Thyroid gland (tissue), 4 donors: ENCODE results near the gene TSSK3. TPM values are rescaled to one million over a fixed set of nuclear protein-coding genes. Genes with fewer than 3 reads are reported as not detected.

Experiments used
- DNase-seq, 2 donors: peaks; one replicate each; pipeline ENCODE4 v3.0.0-alpha.2; 2019
- H3K27ac ChIP-seq, 3 donors: fragments of 200-600 bp; sonication (generic); 1 replicate in 2 of 3; 2 replicates in 1 of 3; pipeline ENCODE4 v1.5.1; 2016 to 2019; ENCODE audit warnings: mild to moderate bottlenecking in 1 of 3, moderate library complexity in 1 of 3
- H3K27me3 ChIP-seq: fragments of 200-600 bp; sonication (generic); one replicate; pipeline ENCODE4 v1.5.1; 2019
- H3K36me3 ChIP-seq, 2 donors: fragments of 200-600 bp; sonication (generic); one replicate each; pipeline ENCODE4 v1.5.1; 2016 to 2019
- H3K4me1 ChIP-seq, 2 donors: fragments of 200-600 bp; sonication (generic); one replicate each; pipeline ENCODE4 v1.5.1; 2017 to 2019
- H3K4me3 ChIP-seq, 3 donors: fragments of 200-600 bp; sonication (generic); replicated peaks in 1 of 3; 1 replicate in 2 of 3; 2 replicates in 1 of 3; pipeline ENCODE4 v1.5.1; 2016; ENCODE audit warnings: mild to moderate bottlenecking in 1 of 3
- H3K9me3 ChIP-seq: fragments of 200-600 bp; sonication (generic); one replicate; pipeline ENCODE4 v1.5.1; 2017
- CTCF ChIP-seq, 6 experiments: fragments of 200-600 bp in 3 of 6; fragments of 450-650 bp in 3 of 6; sonication (generic) in 3 of 6; IDR thresholded peaks; one replicate each; pipeline ENCODE4 v1.5.1; 2016 to 2019; ENCODE audit warnings: antibody characterized with exemption in 6 of 6, mild to moderate bottlenecking in 2 of 6, inconsistent platforms in 1 of 6, moderate library complexity in 1 of 6
- POLR2A ChIP-seq, 2 donors: fragments of 450-650 bp; IDR thresholded peaks; one replicate each; pipeline ENCODE4 v1.6.1; 2017; ENCODE audit warnings: antibody characterized with exemption in 2 of 2, mild to moderate bottlenecking in 2 of 2, moderate library complexity in 1 of 2
- WGBS, 2 donors: methylation state at CpG; one replicate each; pipeline ENCODE4 v1.1.5; 2017; 5-methylcytosine and 5-hydroxymethylcytosine counted together
- intact Hi-C: fragments of 100-400 bp; cut with DNase I; formaldehyde crosslinking; loops from one replicate; pipeline ENCODE4 v1.15.1; 2023
- total RNA-seq, 4 donors: library from RNA; depleted of rRNA; stranded (reverse); fragments of >200 nt; gene quantifications; one replicate each; pipeline ENCODE4 v1.2.3, GENCODE V29; 2016

TSSK3 gene
- total RNA-seq, 4 donors from 2014 or later = 1.2 to 6.0 (median 2.9) TPM

GRCh38 chr1:32337855-32338636, 24.3 kb upstream of the TSSK3 start:
- no peaks in the 10 kb centered on the region for H3K27me3 ChIP-seq
- intact Hi-C loops = loop anchor here (10.0 kb wide), 1 partner anchor 103 kb away; no protein-coding TSS in a partner anchor
- 80 to 85% methylated on average over 9 to 16 of the region's 16 CpGs for WGBS, 2 donors
- TF ChIP-seq CTCF (IDR thresholded peaks at IDR 0.05) (no peak), POLR2A (IDR thresholded peaks at IDR 0.05) (no peak)
- no peak overlapping the region for H3K27ac ChIP-seq
- no peak for DNase-seq
- H3K9me3 ChIP-seq = no peaks in the 10 kb centered on the region
- no peak overlapping the region for H3K4me3 ChIP-seq
- no peaks in the 10 kb centered on the region for H3K36me3 ChIP-seq
- peaks cover 22 to 39% of the 10 kb centered on the region in 2 donors for H3K4me1 ChIP-seq

- H3K4me3 ChIP-seq = no peak overlapping the region
- no peak for DNase-seq
- peaks cover 18 to 34% of the 10 kb centered on the region in 2 donors for H3K4me1 ChIP-seq
- H3K36me3 ChIP-seq = no peaks in the 10 kb centered on the region
- intact Hi-C loops = loop anchor here (10.0 kb wide), 1 partner anchor 104 kb away; no protein-coding TSS in a partner anchor
- H3K27me3 ChIP-seq = no peaks in the 10 kb centered on the region
- H3K27ac ChIP-seq = no peak overlapping the region
- no peaks in the 10 kb centered on the region for H3K9me3 ChIP-seq
- WGBS, 2 donors = 87 to 96% methylated on average over 14 of the region's 14 CpGs
- no peak for TF ChIP-seq POLR2A (IDR thresholded peaks at IDR 0.05)
- TF ChIP-seq CTCF (IDR thresholded peaks at IDR 0.05) = no peak
Observed at GRCh38 chr1:32338637-32339145, 23.6 kb upstream of the TSSK3 start.

GRCh38 chr1:32339363-32339978, 22.9 kb upstream of the TSSK3 start:
- no peaks in the 10 kb centered on the region for H3K9me3 ChIP-seq
- 79 to 86% methylated on average over 5 of the region's 5 CpGs for WGBS, 2 donors
- no peaks in the 10 kb centered on the region for H3K27me3 ChIP-seq
- DNase-seq = no peak
- no peak overlapping the region for H3K4me3 ChIP-seq
- H3K4me1 ChIP-seq = peaks cover 11 to 26% of the 10 kb centered on the region in 2 donors
- intact Hi-C loops = loop anchor here (10.0 kb wide), 1 partner anchor 105 kb away; no protein-coding TSS in a partner anchor
- no peaks in the 10 kb centered on the region for H3K36me3 ChIP-seq
- no peak overlapping the region for H3K27ac ChIP-seq
- no peak for TF ChIP-seq POLR2A (IDR thresholded peaks at IDR 0.05)
- no peak for TF ChIP-seq CTCF (IDR thresholded peaks at IDR 0.05)

GRCh38 chr1:32341186-32341757, 21.1 kb upstream of the TSSK3 start:
- 92 to 94% methylated on average over 8 to 11 of the region's 11 CpGs for WGBS, 2 donors
- H3K4me3 ChIP-seq = no peak overlapping the region
- H3K9me3 ChIP-seq = no peaks in the 10 kb centered on the region
- no peak for DNase-seq
- TF ChIP-seq CTCF (IDR thresholded peaks at IDR 0.05) (no peak), POLR2A (IDR thresholded peaks at IDR 0.05) (no peak)
- no peaks in the 10 kb centered on the region for H3K27me3 ChIP-seq
- peaks cover 13 to 36% of the 10 kb centered on the region in 2 donors for H3K4me1 ChIP-seq
- intact Hi-C loops = no loop called here
- H3K27ac ChIP-seq = peak overlapping the region in 2 of 3 donors; percentile 4 to 24
- H3K36me3 ChIP-seq = no peaks in the 10 kb centered on the region
